Left ventricle myocardium inferior (tissue), 1 donor: ENCODE measurements around the gene LEUTX. TPM values are rescaled to one million over a fixed set of nuclear protein-coding genes. Genes with fewer than 3 reads are reported as not detected.

ENCODE experiments used
- DNase-seq: peaks from one replicate; pipeline ENCODE4 v3.0.0-alpha.2; 2020
- H3K27ac ChIP-seq: fragments of 200-600 bp; replicated peaks from 2 replicates; pipeline ENCODE4 v1.8.0; 2021
- H3K27me3 ChIP-seq: fragments of 200-600 bp; 2 replicates; pipeline ENCODE4 v1.8.0; 2021; ENCODE audit warnings: low read depth
- H3K36me3 ChIP-seq: fragments of 200-600 bp; 2 replicates; pipeline ENCODE4 v1.8.0; 2021
- H3K4me1 ChIP-seq: fragments of 200-600 bp; 2 replicates; pipeline ENCODE4 v1.8.0; 2021
- H3K4me3 ChIP-seq: fragments of 200-600 bp; 2 replicates; pipeline ENCODE4 v1.8.0; 2021; ENCODE audit warnings: mild to moderate bottlenecking, moderate library complexity
- H3K9me3 ChIP-seq: fragments of 200-600 bp; replicated peaks from 2 replicates; pipeline ENCODE4 v1.8.0; 2021
- CTCF ChIP-seq: fragments of 200-600 bp; IDR thresholded peaks from 2 replicates; pipeline ENCODE4 v1.8.0; 2021; ENCODE audit warnings: antibody characterized with exemption, mild to moderate bottlenecking, borderline replicate concordance
- intact Hi-C: fragments of 100-400 bp; cut with micrococcal nuclease; formaldehyde crosslinking; loops from one replicate; pipeline ENCODE4 v1.11.0; 2022
- total RNA-seq: library from RNA; stranded (reverse); fragmentation: NEBNext Ultra II Directional; extraction: Animal tissue kit (Norgen Biotek cat#: 25700); gene quantifications from one replicate; pipeline ENCODE4 v1.2.1, GENCODE V29; 2021
- donor health status: DM: no; HTN: yes; CAD: no; lungs with severe emphysema.

LEUTX gene
- total RNA-seq, 1 donor from 2014 or later, result not detected

- Histone ChIP-seq H3K36me3 (peaks cover 63% of the 10 kb centered on the region), H3K27me3 (no peaks in the 10 kb centered on the region), H3K27ac (no peak overlapping the region), H3K4me1 (peaks cover 21% of the 10 kb centered on the region), H3K4me3 (no peak overlapping the region), H3K9me3 (no peaks in the 10 kb centered on the region)
- no peak for TF ChIP-seq CTCF
- intact Hi-C loops, result no loop called here
- DNase-seq, result no peak
These were observed 47.8 kb downstream of the LEUTX start for GRCh38 chr19:39826311-39826945.

DNA sequence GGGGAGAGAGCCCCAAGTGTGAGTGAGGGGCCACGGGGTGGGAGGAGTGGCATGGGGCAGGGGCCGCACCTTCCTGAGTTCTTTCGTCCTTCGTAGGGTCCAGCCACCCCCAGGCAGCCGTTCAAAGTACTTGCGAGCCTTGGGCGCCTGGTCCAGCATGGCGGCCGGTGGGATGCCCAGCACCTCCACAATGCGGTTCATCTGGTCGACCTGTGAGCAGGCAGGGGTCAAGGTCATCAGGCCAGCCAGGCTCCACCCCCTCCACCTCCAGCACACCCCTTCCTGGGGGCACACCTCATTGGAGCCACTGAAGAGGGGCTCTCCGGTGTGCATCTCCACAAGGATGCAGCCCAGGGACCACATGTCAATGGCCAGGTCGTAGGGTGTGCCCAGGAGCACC lies 48.6 kb downstream of the LEUTX start:
- H3K27me3 ChIP-seq, result no peaks in the 10 kb centered on the region
- H3K4me3 ChIP-seq, result no peak overlapping the region
- H3K27ac ChIP-seq, result no peak overlapping the region
- intact Hi-C loops, result no loop called here
- no peak for DNase-seq
- H3K9me3 ChIP-seq, result no peaks in the 10 kb centered on the region
- TF ChIP-seq CTCF, result no peak
- H3K4me1 ChIP-seq, result peaks cover 29% of the 10 kb centered on the region
- peaks cover 66% of the 10 kb centered on the region for H3K36me3 ChIP-seq

DNA sequence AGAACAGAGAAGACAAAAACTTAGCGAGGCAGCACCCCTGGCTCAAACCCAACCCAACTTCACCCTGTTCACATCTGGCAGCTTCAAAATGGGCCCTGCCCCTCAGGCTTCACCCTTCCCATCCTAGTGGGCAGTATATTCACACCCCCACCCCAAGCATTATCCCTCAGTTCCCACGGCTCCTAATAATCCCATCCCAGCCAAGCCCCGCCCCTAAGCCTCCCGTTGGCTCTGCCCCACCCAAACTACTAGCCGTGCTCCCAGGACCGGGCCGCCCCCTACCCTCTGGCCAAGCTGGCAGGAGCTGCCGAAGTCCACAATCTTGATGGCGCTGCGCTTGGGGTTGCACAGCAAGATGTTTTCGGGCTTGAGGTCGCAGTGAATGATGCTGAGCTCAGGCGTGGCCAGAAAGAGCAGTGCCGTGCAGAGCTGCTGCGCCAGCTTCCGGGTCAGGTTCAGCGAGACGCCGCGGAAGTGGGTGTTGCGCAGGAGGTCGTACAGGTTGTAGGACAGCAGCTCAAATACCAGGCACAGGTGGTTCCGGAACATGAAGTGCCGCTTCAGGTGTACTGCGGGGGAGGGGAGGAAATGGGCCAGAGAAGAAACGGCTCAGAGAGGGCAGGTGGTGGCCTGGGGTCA lies 49.5 kb downstream of the LEUTX start:
- no peak for TF ChIP-seq CTCF
- no peak overlapping the region for H3K27ac ChIP-seq
- no peaks in the 10 kb centered on the region for H3K27me3 ChIP-seq
- no peak for DNase-seq
- H3K4me3 ChIP-seq, result no peak overlapping the region
- intact Hi-C loops, result no loop called here
- no peaks in the 10 kb centered on the region for H3K9me3 ChIP-seq
- H3K4me1 ChIP-seq, result peaks cover 38% of the 10 kb centered on the region
- H3K36me3 ChIP-seq, result peaks cover 66% of the 10 kb centered on the region

GRCh38 chr19:39828654-39829032 lies 50.0 kb downstream of the LEUTX start:
- Histone ChIP-seq H3K27me3 (no peaks in the 10 kb centered on the region), H3K27ac (no peak overlapping the region), H3K36me3 (peaks cover 66% of the 10 kb centered on the region), H3K4me1 (peaks cover 38% of the 10 kb centered on the region), H3K9me3 (no peaks in the 10 kb centered on the region), H3K4me3 (no peak overlapping the region)
- TF ChIP-seq CTCF, result no peak
- intact Hi-C loops, result no loop called here
- no peak for DNase-seq

DNA sequence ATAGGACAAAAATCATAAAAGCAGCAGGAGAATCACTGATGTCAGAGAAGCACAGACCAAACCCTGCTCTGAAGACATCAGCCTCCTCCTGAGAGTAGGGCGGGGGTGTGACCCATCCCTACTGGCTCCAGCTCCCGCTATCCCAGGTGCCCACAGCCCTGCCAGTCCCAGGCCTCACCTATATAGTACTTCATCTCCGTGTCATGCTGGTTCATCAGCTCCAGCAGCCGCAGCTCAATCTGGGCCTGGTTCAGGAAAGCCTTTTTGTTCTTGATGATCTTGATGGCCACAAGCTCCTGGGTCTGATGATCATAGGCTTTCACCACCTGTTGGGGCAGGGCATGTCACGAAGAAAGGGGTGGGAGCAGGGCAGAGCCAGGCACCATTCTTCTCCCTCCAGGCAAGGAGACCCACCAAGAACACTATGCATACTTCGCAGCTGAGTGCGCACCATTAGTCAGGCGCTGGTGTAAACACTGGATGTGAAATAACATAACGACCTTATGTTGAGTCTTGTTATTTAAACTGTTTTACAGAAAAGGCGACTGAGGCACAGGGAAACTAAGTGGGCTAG lies 51.1 kb downstream of the LEUTX start:
- intact Hi-C loops, result no loop called here
- Histone ChIP-seq H3K36me3 (peaks cover 70% of the 10 kb centered on the region), H3K27ac (no peak overlapping the region)

More for the DNA sequence above, 51.1 kb downstream of the LEUTX start:
- H3K27me3 ChIP-seq, result no peaks in the 10 kb centered on the region
- no peak for TF ChIP-seq CTCF
- no peak for DNase-seq
- H3K9me3 ChIP-seq, result no peaks in the 10 kb centered on the region
- H3K4me3 ChIP-seq, result no peak overlapping the region
- peaks cover 37% of the 10 kb centered on the region for H3K4me1 ChIP-seq
